ENCODE measurements around the gene PLA2G2F.
A peak's percentile ranks its signal among the peaks of the same experiment; 100 is the strongest.

Gene PLA2G2F

DNA sequence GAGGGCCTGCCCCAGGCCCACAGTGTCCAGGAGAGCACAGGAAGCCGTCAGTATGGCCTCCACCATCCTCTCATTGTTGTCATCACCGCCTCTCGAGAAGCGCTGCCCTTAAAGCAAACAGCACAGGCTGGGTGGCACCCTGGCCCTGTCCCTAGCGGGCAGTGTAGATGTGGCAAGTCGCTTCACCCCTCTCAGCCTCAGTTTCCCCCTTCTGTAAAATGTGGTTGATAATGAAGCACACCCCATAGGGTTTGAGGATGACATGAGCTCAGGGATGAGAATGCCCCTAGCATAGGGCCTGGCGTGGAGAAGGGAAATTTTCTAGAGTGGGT, 13.4 kb downstream of the PLA2G2F start:
- 0 out of 2 replicates have a peak overlapping the region, but pooled peaks have one; percentile 62 for H3K4me3 ChIP-seq (ENCODE audit: low read length)
- no peaks in the 10 kb centered on the region for H3K36me3 ChIP-seq (ENCODE audit: control insufficient read depth, low read length)
- TF ChIP-seq, protein P1, sequence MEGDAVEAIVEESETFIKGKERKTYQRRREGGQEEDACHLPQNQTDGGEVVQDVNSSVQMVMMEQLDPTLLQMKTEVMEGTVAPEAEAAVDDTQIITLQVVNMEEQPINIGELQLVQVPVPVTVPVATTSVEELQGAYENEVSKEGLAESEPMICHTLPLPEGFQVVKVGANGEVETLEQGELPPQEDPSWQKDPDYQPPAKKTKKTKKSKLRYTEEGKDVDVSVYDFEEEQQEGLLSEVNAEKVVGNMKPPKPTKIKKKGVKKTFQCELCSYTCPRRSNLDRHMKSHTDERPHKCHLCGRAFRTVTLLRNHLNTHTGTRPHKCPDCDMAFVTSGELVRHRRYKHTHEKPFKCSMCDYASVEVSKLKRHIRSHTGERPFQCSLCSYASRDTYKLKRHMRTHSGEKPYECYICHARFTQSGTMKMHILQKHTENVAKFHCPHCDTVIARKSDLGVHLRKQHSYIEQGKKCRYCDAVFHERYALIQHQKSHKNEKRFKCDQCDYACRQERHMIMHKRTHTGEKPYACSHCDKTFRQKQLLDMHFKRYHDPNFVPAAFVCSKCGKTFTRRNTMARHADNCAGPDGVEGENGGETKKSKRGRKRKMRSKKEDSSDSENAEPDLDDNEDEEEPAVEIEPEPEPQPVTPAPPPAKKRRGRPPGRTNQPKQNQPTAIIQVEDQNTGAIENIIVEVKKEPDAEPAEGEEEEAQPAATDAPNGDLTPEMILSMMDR (IDR thresholded peaks at IDR 0.05; ENCODE audit: low read depth, low read length, poor library complexity, severe bottlenecking) = peak; percentile 58
- no peak for TF ChIP-seq EZH2phosphoT487 (IDR thresholded peaks at IDR 0.05; ENCODE audit: borderline replicate concordance, low read length)
- no peaks in the 10 kb centered on the region for H3K9me2 ChIP-seq (replicated peaks; ENCODE audit: control insufficient read depth, low read length)
- H3K4me2 ChIP-seq (ENCODE audit: low read length) = peak overlapping the region; percentile 72
- no peak overlapping the region for H3K27ac ChIP-seq (ENCODE audit: low read depth, low read length)
- H3K4me1 ChIP-seq (ENCODE audit: control insufficient read depth, low read length) = peaks cover 5% of the 10 kb centered on the region; the same call in 1 of the 2 replicates
- H3K27me3 ChIP-seq (ENCODE audit: control insufficient read depth, low read length) = no peaks in the 10 kb centered on the region
- no peaks in the 10 kb centered on the region for H4K20me1 ChIP-seq (ENCODE audit: control insufficient read depth, insufficient read depth, low read depth, low read length)
- H3K9me3 ChIP-seq (ENCODE audit: control insufficient read depth, insufficient read depth, low read length) = no peaks in the 10 kb centered on the region
- H3K79me2 ChIP-seq (ENCODE audit: control insufficient read depth, low read length) = no peaks in the 10 kb centered on the region
- H3F3A ChIP-seq (ENCODE audit: control insufficient read depth, insufficient read depth) = no peaks in the 10 kb centered on the region

DNA sequence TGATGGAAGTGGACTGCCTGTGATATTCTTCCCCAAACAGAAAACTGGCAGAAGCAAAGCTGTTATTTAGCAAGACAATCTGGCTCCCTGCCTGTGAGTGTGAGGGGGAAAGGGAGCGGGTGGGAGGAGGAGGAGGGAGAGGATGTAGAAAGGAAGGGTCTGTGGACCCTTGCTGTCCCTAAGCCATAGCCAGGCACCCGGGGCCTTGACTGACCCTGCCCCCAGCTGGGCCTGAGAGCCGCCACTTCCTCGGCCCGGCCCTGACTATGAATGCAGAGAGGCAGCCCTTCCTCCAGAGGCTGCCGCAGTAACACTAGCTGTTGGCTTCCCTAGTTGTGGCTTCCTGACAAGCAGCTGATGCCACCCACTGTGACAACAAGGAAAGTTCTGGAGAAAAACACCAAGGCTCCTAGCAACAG, 13.9 kb downstream of the PLA2G2F start:
- Histone ChIP-seq H3K27me3 (ENCODE audit: control insufficient read depth, low read length) (no peaks in the 10 kb centered on the region), H3K27ac (ENCODE audit: low read depth, low read length) (no peak overlapping the region), H3K4me3 (ENCODE audit: low read length) (no peak overlapping the region), H4K20me1 (ENCODE audit: control insufficient read depth, insufficient read depth, low read depth, low read length) (no peaks in the 10 kb centered on the region), H3K9me3 (ENCODE audit: control insufficient read depth, insufficient read depth, low read length) (no peaks in the 10 kb centered on the region), H3K36me3 (ENCODE audit: control insufficient read depth, low read length) (no peaks in the 10 kb centered on the region), H3K9me2 (replicated peaks; ENCODE audit: control insufficient read depth, low read length) (no peaks in the 10 kb centered on the region), H3F3A (ENCODE audit: control insufficient read depth, insufficient read depth) (no peaks in the 10 kb centered on the region), H3K4me1 (ENCODE audit: control insufficient read depth, low read length) (peaks cover 5% of the 10 kb centered on the region; the same call in 1 of the 2 replicates), H3K4me2 (ENCODE audit: low read length) (no peak overlapping the region), H3K79me2 (ENCODE audit: control insufficient read depth, low read length) (no peaks in the 10 kb centered on the region)
- TF ChIP-seq, protein P1 (IDR thresholded peaks at IDR 0.05; ENCODE audit: low read depth, low read length, poor library complexity, severe bottlenecking) = no peak

DNA sequence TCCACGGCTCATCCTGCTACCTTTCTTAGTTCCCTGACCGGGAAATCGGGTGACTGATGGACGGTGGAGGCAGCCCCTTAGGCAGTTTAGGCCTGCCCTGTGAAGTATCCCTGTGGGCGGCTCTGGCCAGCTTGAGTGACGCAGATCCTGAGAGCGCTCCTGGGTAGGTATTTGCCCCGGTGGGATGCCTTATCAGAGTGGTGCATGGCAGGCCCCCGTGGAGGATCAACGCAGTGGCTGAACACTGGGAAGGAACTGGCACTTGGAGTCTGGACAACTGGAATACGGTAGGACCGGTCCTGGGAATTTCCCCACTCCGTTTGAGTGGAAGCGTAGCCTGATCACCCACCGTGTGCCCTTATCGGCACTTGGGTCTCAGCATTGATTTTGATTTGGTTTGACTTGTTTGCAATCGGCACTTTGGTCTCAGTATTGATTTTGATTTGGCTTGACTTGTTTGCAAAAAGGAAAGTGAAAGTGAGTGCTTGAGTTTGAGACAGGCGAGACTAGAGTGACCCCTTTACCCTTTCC, 15.2 kb downstream of the PLA2G2F start:
- H3K27me3 ChIP-seq (ENCODE audit: control insufficient read depth, low read length) = no peaks in the 10 kb centered on the region
- H3K9me2 ChIP-seq (replicated peaks; ENCODE audit: control insufficient read depth, low read length) = no peaks in the 10 kb centered on the region
- H3K4me1 ChIP-seq (ENCODE audit: control insufficient read depth, low read length) = peaks cover 5% of the 10 kb centered on the region; the same call in 1 of the 2 replicates
- H3K36me3 ChIP-seq (ENCODE audit: control insufficient read depth, low read length) = no peaks in the 10 kb centered on the region
- no peak overlapping the region for H3K4me3 ChIP-seq (ENCODE audit: low read length)
- H3F3A ChIP-seq (ENCODE audit: control insufficient read depth, insufficient read depth) = no peaks in the 10 kb centered on the region
- TF ChIP-seq EZH2phosphoT487 (IDR thresholded peaks at IDR 0.05; ENCODE audit: borderline replicate concordance, low read length) = no peak
- TF ChIP-seq, protein P1 (IDR thresholded peaks at IDR 0.05; ENCODE audit: low read depth, low read length, poor library complexity, severe bottlenecking) = no peak
- no peak overlapping the region for H3K4me2 ChIP-seq (ENCODE audit: low read length)
- H3K79me2 ChIP-seq (ENCODE audit: control insufficient read depth, low read length) = no peaks in the 10 kb centered on the region
- H3K9me3 ChIP-seq (ENCODE audit: control insufficient read depth, insufficient read depth, low read length) = peaks cover 6% of the 10 kb centered on the region; the same call in 1 of the 2 replicates
- H3K27ac ChIP-seq (ENCODE audit: low read depth, low read length) = no peak overlapping the region
- H4K20me1 ChIP-seq (ENCODE audit: control insufficient read depth, insufficient read depth, low read depth, low read length) = no peaks in the 10 kb centered on the region
